Liver (tissue), 9 donors: ENCODE data around the gene ARID4B. TPM values are rescaled to one million over a fixed set of nuclear protein-coding genes. Genes with fewer than 3 reads are reported as not detected.

Experiments
- DNase-seq: peaks from one replicate; pipeline ENCODE4 v3.0.0-alpha.2; 2017; ENCODE audit warnings: low spot score
- H3K27ac ChIP-seq, 2 donors: one replicate each; pipeline ENCODE4 v1.7.0; 2013; ENCODE audit warnings: inconsistent platforms in 2 of 2, low read length in 2 of 2, control low read depth in 1 of 2, low read depth in 1 of 2, mild to moderate bottlenecking in 1 of 2
- H3K27me3 ChIP-seq, 4 donors: one replicate each; pipeline versions ENCODE4 v1.6.1 to v1.7.0; 2013; ENCODE audit warnings: low read length in 3 of 4, inconsistent platforms in 1 of 4, mild to moderate bottlenecking in 1 of 4, moderate library complexity in 1 of 4; ENCODE audit not compliant: control insufficient read depth in 4 of 4, insufficient read depth in 4 of 4
- H3K36me3 ChIP-seq, 4 donors: one replicate each; pipeline versions ENCODE4 v1.6.1 to v1.7.0; 2013; ENCODE audit warnings: low read length in 3 of 4, mild to moderate bottlenecking in 3 of 4, low read depth in 1 of 4, moderate library complexity in 1 of 4; ENCODE audit not compliant: control insufficient read depth in 4 of 4, insufficient read depth in 3 of 4
- H3K4me1 ChIP-seq, 4 donors: one replicate each; pipeline versions ENCODE4 v1.6.1 to v1.7.0; 2013; ENCODE audit warnings: low read length in 3 of 4, mild to moderate bottlenecking in 3 of 4, moderate library complexity in 1 of 4; ENCODE audit not compliant: control insufficient read depth in 4 of 4, insufficient read depth in 4 of 4
- H3K4me3 ChIP-seq, 3 donors: one replicate each; pipeline versions ENCODE4 v1.6.1 to v1.7.0; 2013; ENCODE audit warnings: low read length in 3 of 3, control low read depth in 1 of 3, low read depth in 1 of 3, mild to moderate bottlenecking in 1 of 3
- H3K9ac ChIP-seq, 2 donors: one replicate each; pipeline ENCODE4 v1.7.0; 2013; ENCODE audit warnings: low read length in 2 of 2, mild to moderate bottlenecking in 2 of 2, moderate library complexity in 2 of 2, control low read depth in 1 of 2, low read depth in 1 of 2
- H3K9me3 ChIP-seq, 4 donors: one replicate each; pipeline versions ENCODE4 v1.6.1 to v1.7.0; 2013; ENCODE audit warnings: low read length in 3 of 4; ENCODE audit not compliant: control insufficient read depth in 4 of 4
- CTCF ChIP-seq: fragments of 150-350 bp; IDR thresholded peaks from 2 replicates; pipeline ENCODE4 v1.5.1; 2017; ENCODE audit warnings: improper control_type of control experiment, low read depth, low read length; ENCODE audit not compliant: missing input control
- EGR1 ChIP-seq, 2 donors: IDR thresholded peaks; 2 replicates each; pipeline ENCODE4 v1.6.1; 2016 to 2018; ENCODE audit warnings: antibody characterized with exemption in 2 of 2, low read depth in 2 of 2
- FOXA1 ChIP-seq: IDR thresholded peaks from 2 replicates; pipeline ENCODE4 v1.6.1; 2016; ENCODE audit warnings: antibody characterized with exemption
- FOXA2 ChIP-seq: IDR thresholded peaks from 2 replicates; pipeline ENCODE4 v1.6.1; 2016; ENCODE audit warnings: antibody characterized with exemption
- GABPA ChIP-seq, 2 donors: IDR thresholded peaks in 1 of 2; conservative IDR thresholded peaks in 1 of 2; 2 replicates each; pipeline ENCODE4 v1.6.1; 2016; ENCODE audit warnings: antibody characterized with exemption in 2 of 2, mild to moderate bottlenecking in 1 of 2, moderate library complexity in 1 of 2
- HNF4A ChIP-seq, 2 donors: conservative IDR thresholded peaks; 2 replicates each; pipeline ENCODE4 v1.6.1; 2016; ENCODE audit warnings: antibody characterized with exemption in 2 of 2, mild to moderate bottlenecking in 2 of 2
- HNF4G ChIP-seq: IDR thresholded peaks from 2 replicates; pipeline ENCODE4 v1.6.1; 2016; ENCODE audit warnings: antibody characterized with exemption
- JUND ChIP-seq, 2 donors: IDR thresholded peaks; 2 replicates each; pipeline ENCODE4 v1.6.1; 2016; ENCODE audit warnings: antibody characterized with exemption in 2 of 2
- MAX ChIP-seq: IDR thresholded peaks from 2 replicates; pipeline ENCODE4 v1.6.1; 2016; ENCODE audit warnings: antibody characterized with exemption
- NR2F2 ChIP-seq: IDR thresholded peaks from 2 replicates; pipeline ENCODE4 v1.6.1; 2016; ENCODE audit warnings: antibody characterized with exemption
- RAD21 ChIP-seq, 2 donors: IDR thresholded peaks; 2 replicates each; pipeline ENCODE4 v1.6.1; 2016; ENCODE audit warnings: antibody characterized with exemption in 2 of 2, mild to moderate bottlenecking in 2 of 2
- RXRA ChIP-seq, 2 donors: IDR thresholded peaks; 2 replicates each; pipeline ENCODE4 v1.6.1; 2017 to 2018; ENCODE audit warnings: antibody characterized with exemption in 2 of 2, mild to moderate bottlenecking in 1 of 2
- SP1 ChIP-seq: IDR thresholded peaks from 2 replicates; pipeline ENCODE4 v1.6.1; 2018; ENCODE audit warnings: antibody characterized with exemption, mild to moderate bottlenecking
- TAF1 ChIP-seq: conservative IDR thresholded peaks from 2 replicates; pipeline ENCODE4 v1.6.1; 2016; ENCODE audit warnings: antibody characterized with exemption, mild to moderate bottlenecking
- YY1 ChIP-seq: IDR thresholded peaks from 2 replicates; pipeline ENCODE4 v1.6.1; 2016; ENCODE audit warnings: antibody characterized with exemption, mild to moderate bottlenecking
- WGBS: extraction: QIAGEN DNeasy Blood & Tissue Kit; methylation state at CpG from one replicate; pipeline ENCODE4 v1.1.7; 2013; 5-methylcytosine and 5-hydroxymethylcytosine counted together
- polyA plus RNA-seq, 2 donors: library from polyadenylated mRNA; stranded (reverse) in 1 of 2; unstranded in 1 of 2; fragments of 200-250 nt in 1 of 2; fragments of >200 nt in 1 of 2; fragmentation: Nextera tagmentation in 1 of 2; extraction: Ambion mirVana in 1 of 2; gene quantifications; one replicate each; pipeline versions ENCODE4 v1.2.1 to v1.2.3, GENCODE V29; 2013 to 2015
- total RNA-seq, 2 donors: library from RNA; depleted of rRNA; stranded (reverse); fragments of >200 nt; gene quantifications; one replicate each; pipeline ENCODE4 v1.2.3, GENCODE V29; 2014
- TF ChIP-seq, protein P1 (sequence below): IDR thresholded peaks from 2 replicates; pipeline ENCODE4 v1.6.1; 2016; ENCODE audit warnings: antibody characterized with exemption
- TF ChIP-seq, protein P2 (sequence below): IDR thresholded peaks from 2 replicates; pipeline ENCODE4 v1.6.1; 2016; ENCODE audit warnings: antibody characterized with exemption, mild to moderate bottlenecking
- TF ChIP-seq, protein P3 (sequence below): IDR thresholded peaks from 2 replicates; pipeline ENCODE4 v1.6.1; 2016; ENCODE audit warnings: antibody characterized with exemption
- donor health status: healthy.
- donor health status: healthy.
- donor health status: healthy.
- donor health status: healthy.
- donor health status: healthy.

ARID4B gene
- total and polyA plus RNA-seq, 4 donors = 4.2 to 27.3 (median 21.3) TPM

GRCh38 chr1:235292790-235293189 lies 35.2 kb downstream of the ARID4B start (continued):
- TF ChIP-seq, protein P1, sequence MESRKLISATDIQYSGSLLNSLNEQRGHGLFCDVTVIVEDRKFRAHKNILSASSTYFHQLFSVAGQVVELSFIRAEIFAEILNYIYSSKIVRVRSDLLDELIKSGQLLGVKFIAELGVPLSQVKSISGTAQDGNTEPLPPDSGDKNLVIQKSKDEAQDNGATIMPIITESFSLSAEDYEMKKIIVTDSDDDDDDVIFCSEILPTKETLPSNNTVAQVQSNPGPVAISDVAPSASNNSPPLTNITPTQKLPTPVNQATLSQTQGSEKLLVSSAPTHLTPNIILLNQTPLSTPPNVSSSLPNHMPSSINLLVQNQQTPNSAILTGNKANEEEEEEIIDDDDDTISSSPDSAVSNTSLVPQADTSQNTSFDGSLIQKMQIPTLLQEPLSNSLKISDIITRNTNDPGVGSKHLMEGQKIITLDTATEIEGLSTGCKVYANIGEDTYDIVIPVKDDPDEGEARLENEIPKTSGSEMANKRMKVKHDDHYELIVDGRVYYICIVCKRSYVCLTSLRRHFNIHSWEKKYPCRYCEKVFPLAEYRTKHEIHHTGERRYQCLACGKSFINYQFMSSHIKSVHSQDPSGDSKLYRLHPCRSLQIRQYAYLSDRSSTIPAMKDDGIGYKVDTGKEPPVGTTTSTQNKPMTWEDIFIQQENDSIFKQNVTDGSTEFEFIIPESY = no peak

- Histone ChIP-seq H3K36me3 (no peaks in the 10 kb centered on the region), H3K9me3 (no peaks in the 10 kb centered on the region), H3K27me3 (no peaks in the 10 kb centered on the region), H3K4me3 (no peak overlapping the region), H3K27ac (no peak overlapping the region), H3K9ac (no peak overlapping the region), H3K4me1 (peaks cover 3 to 10% (median 5%) of the 10 kb centered on the region in 4 donors)
- TF ChIP-seq HNF4G (no peak), HNF4A (conservative IDR thresholded peaks at IDR 0.05) (no peak), MAX (no peak), CTCF (no peak), JUND (IDR thresholded peaks at IDR 0.05) (no peak), FOXA1 (no peak), FOXA2 (no peak), TAF1 (no peak), RAD21 (IDR thresholded peaks at IDR 0.05) (no peak), NR2F2 (no peak), GABPA (IDR thresholded peaks at IDR 0.05 in 1 of 2, conservative IDR thresholded peaks at IDR 0.05 in 1 of 2) (no peak), SP1 (no peak), RXRA (IDR thresholded peaks at IDR 0.05) (no peak), YY1 (no peak), EGR1 (IDR thresholded peaks at IDR 0.05; ENCODE audit: low read depth in 2 of 2) (no peak)
- TF ChIP-seq, protein P2, sequence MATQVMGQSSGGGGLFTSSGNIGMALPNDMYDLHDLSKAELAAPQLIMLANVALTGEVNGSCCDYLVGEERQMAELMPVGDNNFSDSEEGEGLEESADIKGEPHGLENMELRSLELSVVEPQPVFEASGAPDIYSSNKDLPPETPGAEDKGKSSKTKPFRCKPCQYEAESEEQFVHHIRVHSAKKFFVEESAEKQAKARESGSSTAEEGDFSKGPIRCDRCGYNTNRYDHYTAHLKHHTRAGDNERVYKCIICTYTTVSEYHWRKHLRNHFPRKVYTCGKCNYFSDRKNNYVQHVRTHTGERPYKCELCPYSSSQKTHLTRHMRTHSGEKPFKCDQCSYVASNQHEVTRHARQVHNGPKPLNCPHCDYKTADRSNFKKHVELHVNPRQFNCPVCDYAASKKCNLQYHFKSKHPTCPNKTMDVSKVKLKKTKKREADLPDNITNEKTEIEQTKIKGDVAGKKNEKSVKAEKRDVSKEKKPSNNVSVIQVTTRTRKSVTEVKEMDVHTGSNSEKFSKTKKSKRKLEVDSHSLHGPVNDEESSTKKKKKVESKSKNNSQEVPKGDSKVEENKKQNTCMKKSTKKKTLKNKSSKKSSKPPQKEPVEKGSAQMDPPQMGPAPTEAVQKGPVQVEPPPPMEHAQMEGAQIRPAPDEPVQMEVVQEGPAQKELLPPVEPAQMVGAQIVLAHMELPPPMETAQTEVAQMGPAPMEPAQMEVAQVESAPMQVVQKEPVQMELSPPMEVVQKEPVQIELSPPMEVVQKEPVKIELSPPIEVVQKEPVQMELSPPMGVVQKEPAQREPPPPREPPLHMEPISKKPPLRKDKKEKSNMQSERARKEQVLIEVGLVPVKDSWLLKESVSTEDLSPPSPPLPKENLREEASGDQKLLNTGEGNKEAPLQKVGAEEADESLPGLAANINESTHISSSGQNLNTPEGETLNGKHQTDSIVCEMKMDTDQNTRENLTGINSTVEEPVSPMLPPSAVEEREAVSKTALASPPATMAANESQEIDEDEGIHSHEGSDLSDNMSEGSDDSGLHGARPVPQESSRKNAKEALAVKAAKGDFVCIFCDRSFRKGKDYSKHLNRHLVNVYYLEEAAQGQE = no peak
- TF ChIP-seq, protein P3, sequence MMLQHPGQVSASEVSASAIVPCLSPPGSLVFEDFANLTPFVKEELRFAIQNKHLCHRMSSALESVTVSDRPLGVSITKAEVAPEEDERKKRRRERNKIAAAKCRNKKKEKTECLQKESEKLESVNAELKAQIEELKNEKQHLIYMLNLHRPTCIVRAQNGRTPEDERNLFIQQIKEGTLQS = no peak
- TF ChIP-seq, protein P1 = no peak
- WGBS = 75% methylated on average over 6 of the region's 6 CpGs
- no peak for DNase-seq
These were observed 36.3 kb downstream of the ARID4B start for GRCh38 chr1:235291599-235292091.
